Measurements from ENCODE around the gene ZNF254.

GRCh38 chr19:24062190-24062589, 24.8 kb upstream of the ZNF254 start:
- no peak for TF ChIP-seq POLR2A (IDR thresholded peaks at IDR 0.05; ENCODE audit: low read length)
- no peak for TF ChIP-seq CTCF (IDR thresholded peaks at IDR 0.05)
- TF ChIP-seq ZNF302 (CRISPR knock-in tag; IDR thresholded peaks at IDR 0.05) = no peak
- no peak for TF ChIP-seq KDM1A (IDR thresholded peaks at IDR 0.05; ENCODE audit: low read depth)
- TF ChIP-seq JUNB (IDR thresholded peaks at IDR 0.05) = no peak
- TF ChIP-seq PHF8 (IDR thresholded peaks at IDR 0.05; ENCODE audit: borderline replicate concordance, low read depth) = no peak
- TF ChIP-seq RCOR1 (IDR thresholded peaks at IDR 0.05; ENCODE audit: low read depth, low read length) = no peak
- TF ChIP-seq MAZ (IDR thresholded peaks at IDR 0.05; ENCODE audit: borderline replicate concordance, low read depth, low read length) = no peak
- TF ChIP-seq HOXB13 (CRISPR knock-in tag; IDR thresholded peaks at IDR 0.05; ENCODE audit: low read depth) = no peak
